ENCODE data around the gene LPP. TPM values are rescaled to one million over a fixed set of nuclear protein-coding genes. Genes with fewer than 3 reads are reported as not detected.
A peak's percentile ranks its signal among the peaks of the same experiment; 100 is the strongest.

LPP gene
- total and polyA plus RNA-seq, 2 of the 13 experiments (the other 11 are each of a cell fraction or from before 2014, with no cell fraction given), result 19.2 to 29.9 TPM

DNA sequence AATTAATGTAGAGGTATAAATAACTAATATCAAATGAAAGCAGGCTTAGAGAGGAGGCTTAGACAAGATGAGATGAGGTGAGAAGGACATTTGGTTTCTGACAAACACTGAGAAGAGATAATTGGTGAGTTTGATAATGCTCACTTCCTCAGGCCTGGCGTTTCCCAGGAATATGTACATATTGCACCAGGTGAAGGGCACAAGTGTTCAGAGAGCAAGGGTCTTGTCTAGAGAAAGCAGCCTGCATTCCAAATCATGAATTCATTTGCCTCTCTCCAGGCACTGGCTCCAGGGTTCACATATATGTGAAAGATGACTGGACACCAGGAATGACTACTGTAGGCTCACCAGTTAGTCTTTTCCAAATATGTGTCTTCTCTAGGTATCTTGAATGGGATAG is 48.0 kb upstream of the LPP start (continued):
- no peak for TF ChIP-seq MZF1 (CRISPR knock-in tag; IDR thresholded peaks at IDR 0.05; ENCODE audit: borderline replicate concordance)
- no peak for TF ChIP-seq ZNF329 (CRISPR knock-in tag; IDR thresholded peaks at IDR 0.05; ENCODE audit: low read depth)
- TF ChIP-seq PITX1 (CRISPR knock-in tag; IDR thresholded peaks at IDR 0.05), result 0 out of 2 replicates have a peak, but pooled peaks have one; percentile 33
- TF ChIP-seq ZNF850 (CRISPR knock-in tag; conservative IDR thresholded peaks at IDR 0.05), result no peak
- peak; percentile 88 for TF ChIP-seq BCL6 (CRISPR knock-in tag; IDR thresholded peaks at IDR 0.05)
- peak; percentile 68 for TF ChIP-seq FOXA3 (CRISPR knock-in tag; IDR thresholded peaks at IDR 0.05)
- TF ChIP-seq ZNF326 (CRISPR knock-in tag; IDR thresholded peaks at IDR 0.05; ENCODE audit: borderline replicate concordance), result no peak
- TF ChIP-seq ZNF24 (IDR thresholded peaks at IDR 0.05), result no peak
- TF ChIP-seq, protein P1, sequence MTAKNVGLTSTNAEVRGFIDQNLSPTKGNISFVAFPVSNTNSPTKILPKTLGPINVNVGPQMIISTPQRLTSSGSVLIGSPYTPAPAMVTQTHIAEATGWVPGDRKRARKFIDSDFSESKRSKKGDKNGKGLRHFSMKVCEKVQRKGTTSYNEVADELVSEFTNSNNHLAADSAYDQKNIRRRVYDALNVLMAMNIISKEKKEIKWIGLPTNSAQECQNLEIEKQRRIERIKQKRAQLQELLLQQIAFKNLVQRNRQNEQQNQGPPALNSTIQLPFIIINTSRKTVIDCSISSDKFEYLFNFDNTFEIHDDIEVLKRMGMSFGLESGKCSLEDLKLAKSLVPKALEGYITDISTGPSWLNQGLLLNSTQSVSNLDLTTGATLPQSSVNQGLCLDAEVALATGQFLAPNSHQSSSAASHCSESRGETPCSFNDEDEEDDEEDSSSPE (CRISPR knock-in tag; IDR thresholded peaks at IDR 0.05), result no peak
- TF ChIP-seq, protein P2, sequence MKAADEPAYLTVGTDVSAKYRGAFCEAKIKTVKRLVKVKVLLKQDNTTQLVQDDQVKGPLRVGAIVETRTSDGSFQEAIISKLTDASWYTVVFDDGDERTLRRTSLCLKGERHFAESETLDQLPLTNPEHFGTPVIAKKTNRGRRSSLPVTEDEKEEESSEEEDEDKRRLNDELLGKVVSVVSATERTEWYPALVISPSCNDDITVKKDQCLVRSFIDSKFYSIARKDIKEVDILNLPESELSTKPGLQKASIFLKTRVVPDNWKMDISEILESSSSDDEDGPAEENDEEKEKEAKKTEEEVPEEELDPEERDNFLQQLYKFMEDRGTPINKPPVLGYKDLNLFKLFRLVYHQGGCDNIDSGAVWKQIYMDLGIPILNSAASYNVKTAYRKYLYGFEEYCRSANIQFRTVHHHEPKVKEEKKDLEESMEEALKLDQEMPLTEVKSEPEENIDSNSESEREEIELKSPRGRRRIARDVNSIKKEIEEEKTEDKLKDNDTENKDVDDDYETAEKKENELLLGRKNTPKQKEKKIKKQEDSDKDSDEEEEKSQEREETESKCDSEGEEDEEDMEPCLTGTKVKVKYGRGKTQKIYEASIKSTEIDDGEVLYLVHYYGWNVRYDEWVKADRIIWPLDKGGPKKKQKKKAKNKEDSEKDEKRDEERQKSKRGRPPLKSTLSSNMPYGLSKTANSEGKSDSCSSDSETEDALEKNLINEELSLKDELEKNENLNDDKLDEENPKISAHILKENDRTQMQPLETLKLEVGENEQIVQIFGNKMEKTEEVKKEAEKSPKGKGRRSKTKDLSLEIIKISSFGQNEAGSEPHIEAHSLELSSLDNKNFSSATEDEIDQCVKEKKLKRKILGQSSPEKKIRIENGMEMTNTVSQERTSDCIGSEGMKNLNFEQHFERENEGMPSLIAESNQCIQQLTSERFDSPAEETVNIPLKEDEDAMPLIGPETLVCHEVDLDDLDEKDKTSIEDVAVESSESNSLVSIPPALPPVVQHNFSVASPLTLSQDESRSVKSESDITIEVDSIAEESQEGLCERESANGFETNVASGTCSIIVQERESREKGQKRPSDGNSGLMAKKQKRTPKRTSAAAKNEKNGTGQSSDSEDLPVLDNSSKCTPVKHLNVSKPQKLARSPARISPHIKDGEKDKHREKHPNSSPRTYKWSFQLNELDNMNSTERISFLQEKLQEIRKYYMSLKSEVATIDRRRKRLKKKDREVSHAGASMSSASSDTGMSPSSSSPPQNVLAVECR (CRISPR knock-in tag; IDR thresholded peaks at IDR 0.05; ENCODE audit: borderline replicate concordance), result no peak
- peak; percentile 62; the same call in 1 of the 2 replicates for TF ChIP-seq SALL1 (CRISPR knock-in tag; IDR thresholded peaks at IDR 0.05)
- no peak for TF ChIP-seq ZNF672 (CRISPR knock-in tag; IDR thresholded peaks at IDR 0.05)
- no peak for TF ChIP-seq KMT2B (CRISPR knock-in tag; IDR thresholded peaks at IDR 0.05)
- TF ChIP-seq, protein P3, sequence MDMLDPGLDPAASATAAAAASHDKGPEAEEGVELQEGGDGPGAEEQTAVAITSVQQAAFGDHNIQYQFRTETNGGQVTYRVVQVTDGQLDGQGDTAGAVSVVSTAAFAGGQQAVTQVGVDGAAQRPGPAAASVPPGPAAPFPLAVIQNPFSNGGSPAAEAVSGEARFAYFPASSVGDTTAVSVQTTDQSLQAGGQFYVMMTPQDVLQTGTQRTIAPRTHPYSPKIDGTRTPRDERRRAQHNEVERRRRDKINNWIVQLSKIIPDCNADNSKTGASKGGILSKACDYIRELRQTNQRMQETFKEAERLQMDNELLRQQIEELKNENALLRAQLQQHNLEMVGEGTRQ (IDR thresholded peaks at IDR 0.05; ENCODE audit: low read depth, low read length), result no peak
- TF ChIP-seq, protein P3 (CRISPR knock-in tag; IDR thresholded peaks at IDR 0.05; ENCODE audit: borderline replicate concordance), result no peak
- TF ChIP-seq ATF1 (CRISPR knock-in tag; IDR thresholded peaks at IDR 0.05), result 0 out of 2 replicates have a peak, but pooled peaks have one; percentile 6
- TF ChIP-seq CBX5 (CRISPR knock-in tag; IDR thresholded peaks at IDR 0.05; ENCODE audit: borderline replicate concordance), result no peak
- TF ChIP-seq, protein P4, sequence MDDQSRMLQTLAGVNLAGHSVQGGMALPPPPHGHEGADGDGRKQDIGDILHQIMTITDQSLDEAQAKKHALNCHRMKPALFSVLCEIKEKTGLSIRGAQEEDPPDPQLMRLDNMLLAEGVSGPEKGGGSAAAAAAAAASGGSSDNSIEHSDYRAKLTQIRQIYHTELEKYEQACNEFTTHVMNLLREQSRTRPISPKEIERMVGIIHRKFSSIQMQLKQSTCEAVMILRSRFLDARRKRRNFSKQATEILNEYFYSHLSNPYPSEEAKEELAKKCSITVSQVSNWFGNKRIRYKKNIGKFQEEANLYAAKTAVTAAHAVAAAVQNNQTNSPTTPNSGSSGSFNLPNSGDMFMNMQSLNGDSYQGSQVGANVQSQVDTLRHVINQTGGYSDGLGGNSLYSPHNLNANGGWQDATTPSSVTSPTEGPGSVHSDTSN (CRISPR knock-in tag; IDR thresholded peaks at IDR 0.05; ENCODE audit: borderline replicate concordance), result no peak
- no peak for TF ChIP-seq ZNF607 (CRISPR knock-in tag; IDR thresholded peaks at IDR 0.05; ENCODE audit: borderline replicate concordance)
- no peak for TF ChIP-seq ZNF354B (CRISPR knock-in tag; IDR thresholded peaks at IDR 0.05)
- TF ChIP-seq ZNF792 (CRISPR knock-in tag; IDR thresholded peaks at IDR 0.05), result no peak
- no peak for TF ChIP-seq PAWR (CRISPR knock-in tag; IDR thresholded peaks at IDR 0.05; ENCODE audit: borderline replicate concordance)
- TF ChIP-seq KLF9 (CRISPR knock-in tag; IDR thresholded peaks at IDR 0.05; ENCODE audit: low read depth), result no peak
